ENCODE measurements around the gene ZBTB32. TPM values are rescaled to one million over a fixed set of nuclear protein-coding genes. Genes with fewer than 3 reads are reported as not detected.

The ZBTB32 gene
- total and polyA plus RNA-seq, 2 experiments from 2014 or later, result 0.65 TPM; not detected in 1

DNA sequence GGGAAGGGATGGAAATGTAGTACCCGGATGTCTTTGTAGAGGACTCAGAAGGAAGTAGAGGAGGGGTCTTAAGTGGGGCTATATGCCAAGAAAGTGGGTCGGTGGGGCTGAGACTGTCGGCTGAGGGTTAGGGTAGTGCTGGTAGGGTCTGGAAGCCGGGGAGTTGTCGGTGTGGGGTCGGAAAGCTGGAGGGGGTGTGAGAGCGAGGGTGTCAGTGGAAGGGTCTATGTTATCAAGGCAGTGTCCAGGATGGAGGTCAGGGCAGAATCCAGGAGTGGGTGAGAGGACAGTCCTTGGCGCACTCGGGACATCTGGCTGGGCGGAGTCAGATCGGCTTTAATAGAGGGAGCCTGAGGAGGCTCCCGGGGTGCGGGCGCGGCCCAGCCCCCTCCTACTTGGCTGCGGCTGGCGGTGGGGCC is 50.8 kb downstream of the ZBTB32 start (continued):
- TF ChIP-seq, protein P1, sequence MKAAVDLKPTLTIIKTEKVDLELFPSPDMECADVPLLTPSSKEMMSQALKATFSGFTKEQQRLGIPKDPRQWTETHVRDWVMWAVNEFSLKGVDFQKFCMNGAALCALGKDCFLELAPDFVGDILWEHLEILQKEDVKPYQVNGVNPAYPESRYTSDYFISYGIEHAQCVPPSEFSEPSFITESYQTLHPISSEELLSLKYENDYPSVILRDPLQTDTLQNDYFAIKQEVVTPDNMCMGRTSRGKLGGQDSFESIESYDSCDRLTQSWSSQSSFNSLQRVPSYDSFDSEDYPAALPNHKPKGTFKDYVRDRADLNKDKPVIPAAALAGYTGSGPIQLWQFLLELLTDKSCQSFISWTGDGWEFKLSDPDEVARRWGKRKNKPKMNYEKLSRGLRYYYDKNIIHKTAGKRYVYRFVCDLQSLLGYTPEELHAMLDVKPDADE (IDR thresholded peaks at IDR 0.05), result no peak
- TF ChIP-seq ZNF331 (CRISPR knock-in tag; IDR thresholded peaks at IDR 0.05; ENCODE audit: low read depth) (no peak), ZNF114 (CRISPR knock-in tag; IDR thresholded peaks at IDR 0.05) (no peak), JUNB (IDR thresholded peaks at IDR 0.05; ENCODE audit: unreplicated experiment) (no peak), STAT1 (IDR thresholded peaks at IDR 0.05; ENCODE audit: unreplicated experiment) (no peak), NANOG (IDR thresholded peaks at IDR 0.05; ENCODE audit: borderline replicate concordance) (no peak), POLR2AphosphoS5 (IDR thresholded peaks at IDR 0.05; ENCODE audit: low read depth) (no peak)
- TF ChIP-seq, protein P2, sequence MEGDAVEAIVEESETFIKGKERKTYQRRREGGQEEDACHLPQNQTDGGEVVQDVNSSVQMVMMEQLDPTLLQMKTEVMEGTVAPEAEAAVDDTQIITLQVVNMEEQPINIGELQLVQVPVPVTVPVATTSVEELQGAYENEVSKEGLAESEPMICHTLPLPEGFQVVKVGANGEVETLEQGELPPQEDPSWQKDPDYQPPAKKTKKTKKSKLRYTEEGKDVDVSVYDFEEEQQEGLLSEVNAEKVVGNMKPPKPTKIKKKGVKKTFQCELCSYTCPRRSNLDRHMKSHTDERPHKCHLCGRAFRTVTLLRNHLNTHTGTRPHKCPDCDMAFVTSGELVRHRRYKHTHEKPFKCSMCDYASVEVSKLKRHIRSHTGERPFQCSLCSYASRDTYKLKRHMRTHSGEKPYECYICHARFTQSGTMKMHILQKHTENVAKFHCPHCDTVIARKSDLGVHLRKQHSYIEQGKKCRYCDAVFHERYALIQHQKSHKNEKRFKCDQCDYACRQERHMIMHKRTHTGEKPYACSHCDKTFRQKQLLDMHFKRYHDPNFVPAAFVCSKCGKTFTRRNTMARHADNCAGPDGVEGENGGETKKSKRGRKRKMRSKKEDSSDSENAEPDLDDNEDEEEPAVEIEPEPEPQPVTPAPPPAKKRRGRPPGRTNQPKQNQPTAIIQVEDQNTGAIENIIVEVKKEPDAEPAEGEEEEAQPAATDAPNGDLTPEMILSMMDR (conservative IDR thresholded peaks at IDR 0.05; ENCODE audit: low read depth in 2 of 2), result no peak

DNA sequence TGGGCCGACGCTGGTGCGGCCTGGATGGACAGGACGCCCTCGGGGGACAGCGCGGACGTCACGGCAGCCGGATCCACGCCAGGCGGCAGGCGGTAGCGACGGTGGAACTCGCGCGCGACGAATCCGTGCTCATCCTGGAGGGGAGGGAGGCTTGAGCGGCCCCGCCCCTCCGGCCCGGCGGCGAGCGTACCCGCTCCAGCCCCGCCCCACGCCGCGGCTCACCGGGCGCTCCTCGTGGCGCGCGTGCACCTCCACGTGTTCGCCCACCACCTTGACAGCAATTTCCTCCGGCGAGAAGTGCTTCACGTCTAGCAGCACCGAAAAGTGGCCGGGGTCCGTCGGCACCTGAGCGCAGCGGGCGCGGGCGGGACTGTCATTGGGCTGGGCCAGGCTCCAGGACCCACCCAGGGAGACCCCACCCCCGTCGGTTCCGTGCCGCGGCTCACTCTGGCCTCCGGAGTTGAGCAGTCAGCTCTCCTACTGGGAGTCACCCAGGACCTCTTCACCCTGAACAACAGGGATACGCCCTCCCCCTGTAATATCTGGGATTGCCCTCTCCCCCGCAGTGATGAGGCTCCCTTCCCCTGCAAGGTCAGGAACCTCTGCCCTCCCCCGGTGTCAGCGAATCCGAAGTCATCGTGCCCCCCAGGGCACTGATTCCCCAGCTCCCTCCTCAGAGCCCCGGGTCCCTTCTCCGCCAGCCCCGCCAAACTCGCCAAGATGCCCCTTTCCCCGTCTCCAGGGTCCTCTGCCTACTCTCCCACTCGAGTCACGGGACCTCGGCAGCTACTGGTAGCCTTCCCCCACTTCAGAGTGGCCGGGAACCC is 51.4 kb downstream of the ZBTB32 start:
- Histone ChIP-seq H3K4me2 (peak overlapping the region; percentile 93), H3K27ac (ENCODE audit: low read depth) (no peak overlapping the region), H4K20me1 (replicated peaks; ENCODE audit: insufficient read depth) (no peaks in the 10 kb centered on the region; the same call in 1 of the 2 replicates), H3K79me2 (replicated peaks; ENCODE audit: insufficient read depth) (peaks cover 13% of the 10 kb centered on the region), H3K4me1 (ENCODE audit: insufficient read depth) (peaks cover 4% of the 10 kb centered on the region), H2AFZ (peak overlapping the region; percentile 90), H3K36me3 (ENCODE audit: insufficient read depth) (peaks cover 6% of the 10 kb centered on the region; the same call in 1 of the 2 replicates), H3K9me2 (ENCODE audit: insufficient read depth) (no peaks in the 10 kb centered on the region), H3F3A (replicated peaks; ENCODE audit: low read depth) (0 out of 2 replicates have a peak, but pooled peaks cover 6% of the 10 kb centered on the region), H3K4me3 (peak overlapping the region; percentile 94), H3K27me3 (ENCODE audit: insufficient read depth) (peaks cover 28% of the 10 kb centered on the region)
- H3K27ac Mint-ChIP-seq, result no peak overlapping the region
- DNase-seq (ENCODE audit: low spot score) (peak; percentile 23), ATAC-seq (peak; percentile 1; the same call in 2 of the 3 replicates)
- no peaks in the 10 kb centered on the region; the same call in 2 of the 3 replicates for H3K9me3 Mint-ChIP-seq
- peak overlapping the region; percentile 83 for H3K4me3 Mint-ChIP-seq
- peaks cover 15% of the 10 kb centered on the region for H3K4me1 Mint-ChIP-seq
- H3K27me3 Mint-ChIP-seq (ENCODE audit: insufficient read depth, low read depth, poor library complexity), result peaks cover 38% of the 10 kb centered on the region
- TF ChIP-seq, protein P3, sequence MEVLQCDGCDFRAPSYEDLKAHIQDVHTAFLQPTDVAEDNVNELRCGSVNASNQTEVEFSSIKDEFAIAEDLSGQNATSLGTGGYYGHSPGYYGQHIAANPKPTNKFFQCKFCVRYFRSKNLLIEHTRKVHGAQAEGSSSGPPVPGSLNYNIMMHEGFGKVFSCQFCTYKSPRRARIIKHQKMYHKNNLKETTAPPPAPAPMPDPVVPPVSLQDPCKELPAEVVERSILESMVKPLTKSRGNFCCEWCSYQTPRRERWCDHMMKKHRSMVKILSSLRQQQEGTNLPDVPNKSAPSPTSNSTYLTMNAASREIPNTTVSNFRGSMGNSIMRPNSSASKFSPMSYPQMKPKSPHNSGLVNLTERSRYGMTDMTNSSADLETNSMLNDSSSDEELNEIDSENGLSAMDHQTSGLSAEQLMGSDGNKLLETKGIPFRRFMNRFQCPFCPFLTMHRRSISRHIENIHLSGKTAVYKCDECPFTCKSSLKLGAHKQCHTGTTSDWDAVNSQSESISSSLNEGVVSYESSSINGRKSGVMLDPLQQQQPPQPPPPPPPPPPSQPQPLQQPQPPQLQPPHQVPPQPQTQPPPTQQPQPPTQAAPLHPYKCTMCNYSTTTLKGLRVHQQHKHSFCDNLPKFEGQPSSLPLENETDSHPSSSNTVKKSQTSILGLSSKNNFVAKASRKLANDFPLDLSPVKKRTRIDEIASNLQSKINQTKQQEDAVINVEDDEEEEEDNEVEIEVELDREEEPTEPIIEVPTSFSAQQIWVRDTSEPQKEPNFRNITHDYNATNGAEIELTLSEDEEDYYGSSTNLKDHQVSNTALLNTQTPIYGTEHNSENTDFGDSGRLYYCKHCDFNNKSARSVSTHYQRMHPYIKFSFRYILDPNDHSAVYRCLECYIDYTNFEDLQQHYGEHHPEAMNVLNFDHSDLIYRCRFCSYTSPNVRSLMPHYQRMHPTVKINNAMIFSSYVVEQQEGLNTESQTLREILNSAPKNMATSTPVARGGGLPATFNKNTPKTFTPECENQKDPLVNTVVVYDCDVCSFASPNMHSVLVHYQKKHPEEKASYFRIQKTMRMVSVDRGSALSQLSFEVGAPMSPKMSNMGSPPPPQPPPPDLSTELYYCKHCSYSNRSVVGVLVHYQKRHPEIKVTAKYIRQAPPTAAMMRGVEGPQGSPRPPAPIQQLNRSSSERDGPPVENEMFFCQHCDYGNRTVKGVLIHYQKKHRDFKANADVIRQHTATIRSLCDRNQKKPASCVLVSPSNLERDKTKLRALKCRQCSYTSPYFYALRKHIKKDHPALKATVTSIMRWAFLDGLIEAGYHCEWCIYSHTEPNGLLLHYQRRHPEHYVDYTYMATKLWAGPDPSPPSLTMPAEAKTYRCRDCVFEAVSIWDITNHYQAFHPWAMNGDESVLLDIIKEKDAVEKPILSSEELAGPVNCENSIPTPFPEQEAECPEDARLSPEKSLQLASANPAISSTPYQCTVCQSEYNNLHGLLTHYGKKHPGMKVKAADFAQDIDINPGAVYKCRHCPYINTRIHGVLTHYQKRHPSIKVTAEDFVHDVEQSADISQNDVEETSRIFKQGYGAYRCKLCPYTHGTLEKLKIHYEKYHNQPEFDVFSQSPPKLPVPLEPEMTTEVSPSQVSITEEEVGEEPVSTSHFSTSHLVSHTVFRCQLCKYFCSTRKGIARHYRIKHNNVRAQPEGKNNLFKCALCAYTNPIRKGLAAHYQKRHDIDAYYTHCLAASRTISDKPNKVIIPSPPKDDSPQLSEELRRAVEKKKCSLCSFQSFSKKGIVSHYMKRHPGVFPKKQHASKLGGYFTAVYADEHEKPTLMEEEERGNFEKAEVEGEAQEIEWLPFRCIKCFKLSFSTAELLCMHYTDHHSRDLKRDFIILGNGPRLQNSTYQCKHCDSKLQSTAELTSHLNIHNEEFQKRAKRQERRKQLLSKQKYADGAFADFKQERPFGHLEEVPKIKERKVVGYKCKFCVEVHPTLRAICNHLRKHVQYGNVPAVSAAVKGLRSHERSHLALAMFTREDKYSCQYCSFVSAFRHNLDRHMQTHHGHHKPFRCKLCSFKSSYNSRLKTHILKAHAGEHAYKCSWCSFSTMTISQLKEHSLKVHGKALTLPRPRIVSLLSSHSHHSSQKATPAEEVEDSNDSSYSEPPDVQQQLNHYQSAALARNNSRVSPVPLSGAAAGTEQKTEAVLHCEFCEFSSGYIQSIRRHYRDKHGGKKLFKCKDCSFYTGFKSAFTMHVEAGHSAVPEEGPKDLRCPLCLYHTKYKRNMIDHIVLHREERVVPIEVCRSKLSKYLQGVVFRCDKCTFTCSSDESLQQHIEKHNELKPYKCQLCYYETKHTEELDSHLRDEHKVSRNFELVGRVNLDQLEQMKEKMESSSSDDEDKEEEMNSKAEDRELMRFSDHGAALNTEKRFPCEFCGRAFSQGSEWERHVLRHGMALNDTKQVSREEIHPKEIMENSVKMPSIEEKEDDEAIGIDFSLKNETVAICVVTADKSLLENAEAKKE (CRISPR knock-in tag; IDR thresholded peaks at IDR 0.05), result no peak
- peaks cover 16% of the 10 kb centered on the region for H3K36me3 Mint-ChIP-seq (ENCODE audit: low read depth)
